Measurements from ENCODE around the gene OGDH.

The OGDH gene

DNA sequence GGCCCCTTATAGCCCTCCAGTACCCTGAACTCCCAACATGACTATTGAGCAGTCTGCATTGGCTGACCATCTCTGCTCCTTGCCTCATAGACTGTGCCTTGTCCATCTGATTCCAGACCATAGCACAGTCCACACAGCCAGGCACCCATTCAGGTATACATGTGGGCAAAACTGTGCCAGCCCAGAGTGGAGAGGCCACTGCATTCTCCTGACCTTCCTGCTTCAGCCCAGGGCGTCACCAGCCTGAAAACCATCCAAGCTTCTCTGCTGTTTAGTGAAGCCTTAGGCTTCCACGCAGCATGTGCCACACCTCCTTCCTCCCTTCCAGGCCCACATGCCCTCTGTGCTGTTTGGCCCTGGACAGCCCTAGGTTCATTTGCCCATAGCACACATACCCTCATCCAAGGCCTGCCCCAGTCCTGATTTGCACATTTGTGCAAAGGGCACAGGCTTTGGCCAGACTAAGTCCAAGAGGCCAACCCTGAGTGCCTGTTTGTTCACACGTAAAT lies 43.2 kb upstream of the OGDH start:
- TF ChIP-seq ZNF565 (CRISPR knock-in tag; conservative IDR thresholded peaks at IDR 0.05; ENCODE audit: low read depth): no peak
- TF ChIP-seq ZFP30 (CRISPR knock-in tag; IDR thresholded peaks at IDR 0.05): no peak
- TF ChIP-seq ZFP3 (CRISPR knock-in tag; IDR thresholded peaks at IDR 0.05): no peak
- TF ChIP-seq BACH2 (CRISPR knock-in tag; IDR thresholded peaks at IDR 0.05; ENCODE audit: borderline replicate concordance): no peak
- no peak for TF ChIP-seq CSRNP3 (CRISPR knock-in tag; IDR thresholded peaks at IDR 0.05)
- TF ChIP-seq RARB (CRISPR knock-in tag; IDR thresholded peaks at IDR 0.05): no peak
- TF ChIP-seq ZNF8 (CRISPR knock-in tag; IDR thresholded peaks at IDR 0.05): no peak
- no peak for TF ChIP-seq ZC3H10 (CRISPR knock-in tag; IDR thresholded peaks at IDR 0.05)
- TF ChIP-seq, protein P1, sequence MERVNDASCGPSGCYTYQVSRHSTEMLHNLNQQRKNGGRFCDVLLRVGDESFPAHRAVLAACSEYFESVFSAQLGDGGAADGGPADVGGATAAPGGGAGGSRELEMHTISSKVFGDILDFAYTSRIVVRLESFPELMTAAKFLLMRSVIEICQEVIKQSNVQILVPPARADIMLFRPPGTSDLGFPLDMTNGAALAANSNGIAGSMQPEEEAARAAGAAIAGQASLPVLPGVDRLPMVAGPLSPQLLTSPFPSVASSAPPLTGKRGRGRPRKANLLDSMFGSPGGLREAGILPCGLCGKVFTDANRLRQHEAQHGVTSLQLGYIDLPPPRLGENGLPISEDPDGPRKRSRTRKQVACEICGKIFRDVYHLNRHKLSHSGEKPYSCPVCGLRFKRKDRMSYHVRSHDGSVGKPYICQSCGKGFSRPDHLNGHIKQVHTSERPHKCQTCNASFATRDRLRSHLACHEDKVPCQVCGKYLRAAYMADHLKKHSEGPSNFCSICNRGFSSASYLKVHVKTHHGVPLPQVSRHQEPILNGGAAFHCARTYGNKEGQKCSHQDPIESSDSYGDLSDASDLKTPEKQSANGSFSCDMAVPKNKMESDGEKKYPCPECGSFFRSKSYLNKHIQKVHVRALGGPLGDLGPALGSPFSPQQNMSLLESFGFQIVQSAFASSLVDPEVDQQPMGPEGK (CRISPR knock-in tag; IDR thresholded peaks at IDR 0.05; ENCODE audit: borderline replicate concordance): no peak
- TF ChIP-seq, protein P2, sequence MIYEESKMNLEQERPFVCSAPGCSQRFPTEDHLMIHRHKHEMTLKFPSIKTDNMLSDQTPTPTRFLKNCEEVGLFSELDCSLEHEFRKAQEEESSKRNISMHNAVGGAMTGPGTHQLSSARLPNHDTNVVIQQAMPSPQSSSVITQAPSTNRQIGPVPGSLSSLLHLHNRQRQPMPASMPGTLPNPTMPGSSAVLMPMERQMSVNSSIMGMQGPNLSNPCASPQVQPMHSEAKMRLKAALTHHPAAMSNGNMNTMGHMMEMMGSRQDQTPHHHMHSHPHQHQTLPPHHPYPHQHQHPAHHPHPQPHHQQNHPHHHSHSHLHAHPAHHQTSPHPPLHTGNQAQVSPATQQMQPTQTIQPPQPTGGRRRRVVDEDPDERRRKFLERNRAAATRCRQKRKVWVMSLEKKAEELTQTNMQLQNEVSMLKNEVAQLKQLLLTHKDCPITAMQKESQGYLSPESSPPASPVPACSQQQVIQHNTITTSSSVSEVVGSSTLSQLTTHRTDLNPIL (CRISPR knock-in tag; IDR thresholded peaks at IDR 0.05; ENCODE audit: low read depth): no peak
- no peak for TF ChIP-seq ZNF70 (CRISPR knock-in tag; IDR thresholded peaks at IDR 0.05)
- no peak for TF ChIP-seq POU6F1 (CRISPR knock-in tag; IDR thresholded peaks at IDR 0.05; ENCODE audit: borderline replicate concordance, low read depth)
- no peak for TF ChIP-seq SNAI2 (CRISPR knock-in tag; IDR thresholded peaks at IDR 0.05)
- no peak for TF ChIP-seq TCF4 (CRISPR knock-in tag; IDR thresholded peaks at IDR 0.05; ENCODE audit: borderline replicate concordance)
- TF ChIP-seq, protein P3, sequence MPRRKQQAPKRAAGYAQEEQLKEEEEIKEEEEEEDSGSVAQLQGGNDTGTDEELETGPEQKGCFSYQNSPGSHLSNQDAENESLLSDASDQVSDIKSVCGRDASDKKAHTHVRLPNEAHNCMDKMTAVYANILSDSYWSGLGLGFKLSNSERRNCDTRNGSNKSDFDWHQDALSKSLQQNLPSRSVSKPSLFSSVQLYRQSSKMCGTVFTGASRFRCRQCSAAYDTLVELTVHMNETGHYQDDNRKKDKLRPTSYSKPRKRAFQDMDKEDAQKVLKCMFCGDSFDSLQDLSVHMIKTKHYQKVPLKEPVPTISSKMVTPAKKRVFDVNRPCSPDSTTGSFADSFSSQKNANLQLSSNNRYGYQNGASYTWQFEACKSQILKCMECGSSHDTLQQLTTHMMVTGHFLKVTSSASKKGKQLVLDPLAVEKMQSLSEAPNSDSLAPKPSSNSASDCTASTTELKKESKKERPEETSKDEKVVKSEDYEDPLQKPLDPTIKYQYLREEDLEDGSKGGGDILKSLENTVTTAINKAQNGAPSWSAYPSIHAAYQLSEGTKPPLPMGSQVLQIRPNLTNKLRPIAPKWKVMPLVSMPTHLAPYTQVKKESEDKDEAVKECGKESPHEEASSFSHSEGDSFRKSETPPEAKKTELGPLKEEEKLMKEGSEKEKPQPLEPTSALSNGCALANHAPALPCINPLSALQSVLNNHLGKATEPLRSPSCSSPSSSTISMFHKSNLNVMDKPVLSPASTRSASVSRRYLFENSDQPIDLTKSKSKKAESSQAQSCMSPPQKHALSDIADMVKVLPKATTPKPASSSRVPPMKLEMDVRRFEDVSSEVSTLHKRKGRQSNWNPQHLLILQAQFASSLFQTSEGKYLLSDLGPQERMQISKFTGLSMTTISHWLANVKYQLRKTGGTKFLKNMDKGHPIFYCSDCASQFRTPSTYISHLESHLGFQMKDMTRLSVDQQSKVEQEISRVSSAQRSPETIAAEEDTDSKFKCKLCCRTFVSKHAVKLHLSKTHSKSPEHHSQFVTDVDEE (CRISPR knock-in tag; IDR thresholded peaks at IDR 0.05): no peak
- no peak for TF ChIP-seq ISL1 (CRISPR knock-in tag; IDR thresholded peaks at IDR 0.05)
- TF ChIP-seq OSR1 (CRISPR knock-in tag; IDR thresholded peaks at IDR 0.05): no peak

GRCh38 chr7:44564606-44565005 lies 41.8 kb upstream of the OGDH start:
- ATAC-seq: no peak
- TF ChIP-seq ZC3H10 (CRISPR knock-in tag; IDR thresholded peaks at IDR 0.05): no peak
- TF ChIP-seq OSR1 (CRISPR knock-in tag; IDR thresholded peaks at IDR 0.05): no peak
- TF ChIP-seq PPARA (CRISPR knock-in tag; IDR thresholded peaks at IDR 0.05; ENCODE audit: borderline replicate concordance): no peak
- no peak for TF ChIP-seq BACH2 (CRISPR knock-in tag; IDR thresholded peaks at IDR 0.05; ENCODE audit: borderline replicate concordance)
- no peak for TF ChIP-seq ARNTL (CRISPR knock-in tag; IDR thresholded peaks at IDR 0.05; ENCODE audit: borderline replicate concordance, low read depth)
- no peak for TF ChIP-seq ESRRG (CRISPR knock-in tag; IDR thresholded peaks at IDR 0.05)
- TF ChIP-seq CSRNP3 (CRISPR knock-in tag; IDR thresholded peaks at IDR 0.05): no peak
- TF ChIP-seq CSDC2 (CRISPR knock-in tag; IDR thresholded peaks at IDR 0.05): no peak
- TF ChIP-seq ZNF8 (CRISPR knock-in tag; IDR thresholded peaks at IDR 0.05): no peak
- TF ChIP-seq ZNF565 (CRISPR knock-in tag; conservative IDR thresholded peaks at IDR 0.05; ENCODE audit: low read depth): no peak
- TF ChIP-seq POU6F1 (CRISPR knock-in tag; IDR thresholded peaks at IDR 0.05; ENCODE audit: borderline replicate concordance, low read depth): no peak
- TF ChIP-seq SNAI2 (CRISPR knock-in tag; IDR thresholded peaks at IDR 0.05): no peak
- TF ChIP-seq, protein P3 (CRISPR knock-in tag; IDR thresholded peaks at IDR 0.05): no peak
- no peak for TF ChIP-seq ZNF70 (CRISPR knock-in tag; IDR thresholded peaks at IDR 0.05)
- TF ChIP-seq, protein P2 (CRISPR knock-in tag; IDR thresholded peaks at IDR 0.05; ENCODE audit: low read depth): no peak
- no peak for TF ChIP-seq GLIS3 (CRISPR knock-in tag; IDR thresholded peaks at IDR 0.05)

More for the DNA sequence above, 43.2 kb upstream of the OGDH start:
- ATAC-seq: peak; percentile 3
